ENCODE results near the gene KCNJ4. TPM values are rescaled to one million over a fixed set of nuclear protein-coding genes. Genes with fewer than 3 reads are reported as not detected.
A peak's percentile ranks its signal among the peaks of the same experiment; 100 is the strongest.

Gene KCNJ4
- total RNA-seq, 1 experiment from 2014 or later, result 0.18 TPM

DNA sequence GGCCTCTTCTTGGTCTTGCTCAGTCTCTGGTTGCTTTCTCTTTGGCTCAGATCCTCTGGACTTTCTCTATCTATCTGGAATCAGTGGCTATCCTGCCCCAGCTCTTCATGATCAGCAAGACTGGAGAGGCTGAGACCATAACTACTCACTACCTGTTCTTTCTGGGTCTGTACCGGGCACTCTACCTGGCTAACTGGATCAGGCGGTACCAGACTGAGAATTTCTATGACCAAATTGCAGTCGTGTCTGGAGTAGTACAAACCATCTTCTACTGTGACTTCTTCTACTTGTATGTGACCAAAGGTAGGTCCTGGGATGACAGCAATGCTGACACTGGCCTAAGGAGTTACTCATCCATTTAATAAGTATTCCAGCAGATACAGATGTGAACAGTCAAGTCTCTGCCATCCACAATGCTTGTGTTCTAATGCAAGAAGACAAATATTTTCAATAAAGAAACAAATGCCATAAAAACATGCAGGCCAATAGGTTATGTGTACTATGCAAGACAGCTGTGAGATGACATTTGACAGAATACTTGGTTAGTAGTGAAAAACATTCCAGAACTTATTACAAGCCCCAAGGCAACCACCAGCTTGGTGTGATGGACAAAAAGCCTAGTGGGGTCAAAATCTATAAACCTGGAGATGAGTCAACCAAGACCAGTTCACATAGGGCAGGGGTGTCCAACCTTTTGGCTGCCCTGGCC is 26.3 kb upstream of the KCNJ4 start:
- no TSS peak for BruUV-seq (replicated peaks)
- Histone ChIP-seq H3K36me3 (ENCODE audit: control insufficient read depth, insufficient read depth, low read length) (peaks cover 34% of the 10 kb centered on the region), H3K27ac (ENCODE audit: low read length) (no peak overlapping the region), H3K9me3 (ENCODE audit: control insufficient read depth, insufficient read depth, low read depth, low read length) (no peaks in the 10 kb centered on the region), H3K27me3 (ENCODE audit: control insufficient read depth, insufficient read depth, low read length) (no peaks in the 10 kb centered on the region), H3K4me3 (ENCODE audit: low read depth in 2 of 2, low read length in 2 of 2) (no peak overlapping the region), H3K4me1 (ENCODE audit: control insufficient read depth, insufficient read depth, low read length) (peaks cover 3% of the 10 kb centered on the region)
- intact Hi-C loops (cut with micrococcal nuclease; ENCODE audit: unreplicated experiment), result no loop called here
- DNase-seq (ENCODE audit: low read depth, low spot score) (no peak), ATAC-seq (no peak)
- ChIA-PET CTCF (no interaction called here), POLR2A (interaction anchor here (0.6 to 1.2 kb wide), 2 partner anchors 16 to 19 kb away, joined by 3 to 5 read pairs; no protein-coding TSS in a partner anchor)
- in situ Hi-C loops (cut with HindIII; ENCODE audit: low pct_unique_long_range_greater_than_20kb, low sequenced_read_pairs), result no loop called here
- TF ChIP-seq POLR2AphosphoS5 (IDR thresholded peaks at IDR 0.05; ENCODE audit: low read depth, low read length), result no peak
- no peak for TF ChIP-seq TCF7L2 (IDR thresholded peaks at IDR 0.05; ENCODE audit: low read depth, low read length)

DNA sequence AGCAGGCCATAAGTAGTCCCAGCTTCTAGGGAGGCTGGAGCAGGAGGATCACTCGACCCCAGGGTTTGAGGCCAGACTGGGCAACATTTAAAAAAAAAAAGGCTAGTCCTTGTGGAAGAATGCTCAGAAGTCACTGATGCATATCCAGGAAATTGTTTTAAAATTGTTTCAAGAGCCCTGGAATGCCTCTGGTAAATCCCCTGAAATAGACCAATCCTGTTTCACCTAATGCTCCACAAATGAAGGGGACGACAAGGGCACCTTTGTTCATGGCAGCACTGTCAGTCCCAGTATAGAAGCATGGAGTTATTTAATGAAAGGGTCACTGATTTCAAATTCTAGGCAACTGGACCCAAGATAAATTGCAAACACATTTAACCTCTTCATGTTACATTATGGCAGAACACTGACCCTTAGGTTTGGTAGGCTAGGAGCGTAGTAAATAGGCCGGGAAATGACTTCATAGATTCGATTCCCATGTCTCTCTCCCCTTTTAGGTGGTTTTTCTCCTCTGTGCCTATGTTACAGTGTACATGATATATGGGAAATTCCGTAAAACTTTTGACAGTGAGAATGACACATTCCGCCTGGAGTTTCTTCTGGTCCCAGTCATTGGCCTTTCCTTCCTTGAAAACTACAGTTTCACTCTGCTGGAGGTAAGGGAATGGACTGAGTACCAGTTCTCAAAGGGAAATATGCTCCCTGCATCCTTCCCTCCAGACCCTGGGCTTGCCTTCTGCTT is 24.3 kb upstream of the KCNJ4 start:
- Histone ChIP-seq H3K4me1 (ENCODE audit: control insufficient read depth, insufficient read depth, low read length) (peaks cover 3% of the 10 kb centered on the region), H3K27me3 (ENCODE audit: control insufficient read depth, insufficient read depth, low read length) (no peaks in the 10 kb centered on the region), H3K9me3 (ENCODE audit: control insufficient read depth, insufficient read depth, low read depth, low read length) (no peaks in the 10 kb centered on the region), H3K27ac (ENCODE audit: low read length) (no peak overlapping the region), H3K36me3 (ENCODE audit: control insufficient read depth, insufficient read depth, low read length) (peaks cover 15% of the 10 kb centered on the region), H3K4me3 (ENCODE audit: low read depth in 2 of 2, low read length in 2 of 2) (no peak overlapping the region)
- DNase-seq (ENCODE audit: low read depth, low spot score) (no peak), ATAC-seq (peak; percentile 39)
- POLR2A ChIA-PET, result interaction anchor here (0.5 kb wide), 1 partner anchor 142 kb away, joined by 5 read pairs; no protein-coding TSS in a partner anchor
- TF ChIP-seq, protein P1, sequence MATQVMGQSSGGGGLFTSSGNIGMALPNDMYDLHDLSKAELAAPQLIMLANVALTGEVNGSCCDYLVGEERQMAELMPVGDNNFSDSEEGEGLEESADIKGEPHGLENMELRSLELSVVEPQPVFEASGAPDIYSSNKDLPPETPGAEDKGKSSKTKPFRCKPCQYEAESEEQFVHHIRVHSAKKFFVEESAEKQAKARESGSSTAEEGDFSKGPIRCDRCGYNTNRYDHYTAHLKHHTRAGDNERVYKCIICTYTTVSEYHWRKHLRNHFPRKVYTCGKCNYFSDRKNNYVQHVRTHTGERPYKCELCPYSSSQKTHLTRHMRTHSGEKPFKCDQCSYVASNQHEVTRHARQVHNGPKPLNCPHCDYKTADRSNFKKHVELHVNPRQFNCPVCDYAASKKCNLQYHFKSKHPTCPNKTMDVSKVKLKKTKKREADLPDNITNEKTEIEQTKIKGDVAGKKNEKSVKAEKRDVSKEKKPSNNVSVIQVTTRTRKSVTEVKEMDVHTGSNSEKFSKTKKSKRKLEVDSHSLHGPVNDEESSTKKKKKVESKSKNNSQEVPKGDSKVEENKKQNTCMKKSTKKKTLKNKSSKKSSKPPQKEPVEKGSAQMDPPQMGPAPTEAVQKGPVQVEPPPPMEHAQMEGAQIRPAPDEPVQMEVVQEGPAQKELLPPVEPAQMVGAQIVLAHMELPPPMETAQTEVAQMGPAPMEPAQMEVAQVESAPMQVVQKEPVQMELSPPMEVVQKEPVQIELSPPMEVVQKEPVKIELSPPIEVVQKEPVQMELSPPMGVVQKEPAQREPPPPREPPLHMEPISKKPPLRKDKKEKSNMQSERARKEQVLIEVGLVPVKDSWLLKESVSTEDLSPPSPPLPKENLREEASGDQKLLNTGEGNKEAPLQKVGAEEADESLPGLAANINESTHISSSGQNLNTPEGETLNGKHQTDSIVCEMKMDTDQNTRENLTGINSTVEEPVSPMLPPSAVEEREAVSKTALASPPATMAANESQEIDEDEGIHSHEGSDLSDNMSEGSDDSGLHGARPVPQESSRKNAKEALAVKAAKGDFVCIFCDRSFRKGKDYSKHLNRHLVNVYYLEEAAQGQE (IDR thresholded peaks at IDR 0.05; ENCODE audit: insufficient read depth in 1 of 2, low read depth in 2 of 2, low read length in 1 of 2), result no peak
- no TSS peak for BruUV-seq (replicated peaks)
- in situ Hi-C loops (cut with HindIII; ENCODE audit: low pct_unique_long_range_greater_than_20kb, low sequenced_read_pairs) (no loop called here), intact Hi-C loops (cut with micrococcal nuclease; ENCODE audit: unreplicated experiment) (no loop called here)
- CTCF ChIA-PET, result no interaction called here

DNA sequence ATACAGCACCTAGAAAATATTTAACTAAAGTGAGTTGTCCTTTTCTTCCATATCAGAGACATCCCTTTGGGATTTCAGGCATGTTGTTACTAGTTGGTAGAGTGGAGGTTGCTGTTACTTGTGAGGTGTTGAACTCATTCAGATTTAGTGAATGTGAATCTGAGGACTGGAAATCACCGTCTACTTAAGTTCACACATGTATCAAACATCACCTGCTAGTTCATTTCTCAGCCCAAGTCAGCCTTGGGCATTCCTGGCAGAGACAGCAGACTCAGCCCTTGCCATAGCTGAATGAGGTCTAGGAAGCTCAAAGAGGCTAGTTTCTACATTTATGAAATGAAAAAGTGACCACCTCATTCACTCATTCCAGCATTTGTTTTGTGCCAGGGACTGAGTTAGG is 22.6 kb upstream of the KCNJ4 start:
- H3K27ac ChIP-seq (ENCODE audit: low read length), result no peak overlapping the region
- no peaks in the 10 kb centered on the region for H3K9me3 ChIP-seq (ENCODE audit: control insufficient read depth, insufficient read depth, low read depth, low read length)
- BruUV-seq (replicated peaks), result no TSS peak
- H3K36me3 ChIP-seq (ENCODE audit: control insufficient read depth, insufficient read depth, low read length), result no peaks in the 10 kb centered on the region; the same call in 1 of the 2 replicates
- intact Hi-C loops (cut with micrococcal nuclease; ENCODE audit: unreplicated experiment) (no loop called here), in situ Hi-C loops (cut with HindIII; ENCODE audit: low pct_unique_long_range_greater_than_20kb, low sequenced_read_pairs) (no loop called here)
- H3K4me3 ChIP-seq (ENCODE audit: low read depth in 2 of 2, low read length in 2 of 2), result no peak overlapping the region
- ChIA-PET POLR2A (no interaction called here), CTCF (interaction anchor here (0.7 kb wide), 1 partner anchor 392 kb away, joined by 8 read pairs; no protein-coding TSS in a partner anchor)
- peaks cover 3% of the 10 kb centered on the region for H3K4me1 ChIP-seq (ENCODE audit: control insufficient read depth, insufficient read depth, low read length)
- DNase-seq (ENCODE audit: low read depth, low spot score) (no peak), ATAC-seq (no peak)
- TF ChIP-seq SIN3A (IDR thresholded peaks at IDR 0.05; ENCODE audit: borderline replicate concordance, insufficient read depth, low read depth, low read length), result no peak
- TF ChIP-seq, protein P1 (IDR thresholded peaks at IDR 0.05; ENCODE audit: insufficient read depth in 1 of 2, low read depth in 2 of 2, low read length in 1 of 2), result no peak
- no peak for TF ChIP-seq TCF7L2 (IDR thresholded peaks at IDR 0.05; ENCODE audit: low read depth, low read length)
- TF ChIP-seq POLR2AphosphoS5 (IDR thresholded peaks at IDR 0.05; ENCODE audit: low read depth, low read length), result no peak
- TF ChIP-seq, protein P2, sequence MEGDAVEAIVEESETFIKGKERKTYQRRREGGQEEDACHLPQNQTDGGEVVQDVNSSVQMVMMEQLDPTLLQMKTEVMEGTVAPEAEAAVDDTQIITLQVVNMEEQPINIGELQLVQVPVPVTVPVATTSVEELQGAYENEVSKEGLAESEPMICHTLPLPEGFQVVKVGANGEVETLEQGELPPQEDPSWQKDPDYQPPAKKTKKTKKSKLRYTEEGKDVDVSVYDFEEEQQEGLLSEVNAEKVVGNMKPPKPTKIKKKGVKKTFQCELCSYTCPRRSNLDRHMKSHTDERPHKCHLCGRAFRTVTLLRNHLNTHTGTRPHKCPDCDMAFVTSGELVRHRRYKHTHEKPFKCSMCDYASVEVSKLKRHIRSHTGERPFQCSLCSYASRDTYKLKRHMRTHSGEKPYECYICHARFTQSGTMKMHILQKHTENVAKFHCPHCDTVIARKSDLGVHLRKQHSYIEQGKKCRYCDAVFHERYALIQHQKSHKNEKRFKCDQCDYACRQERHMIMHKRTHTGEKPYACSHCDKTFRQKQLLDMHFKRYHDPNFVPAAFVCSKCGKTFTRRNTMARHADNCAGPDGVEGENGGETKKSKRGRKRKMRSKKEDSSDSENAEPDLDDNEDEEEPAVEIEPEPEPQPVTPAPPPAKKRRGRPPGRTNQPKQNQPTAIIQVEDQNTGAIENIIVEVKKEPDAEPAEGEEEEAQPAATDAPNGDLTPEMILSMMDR (IDR thresholded peaks at IDR 0.05), result no peak
- H3K27me3 ChIP-seq (ENCODE audit: control insufficient read depth, insufficient read depth, low read length), result no peaks in the 10 kb centered on the region

Data from Panc1 (cell line).